ENCODE measurements around the gene PHACTR2. TPM values are rescaled to one million over a fixed set of nuclear protein-coding genes. Genes with fewer than 3 reads are reported as not detected.

Gene PHACTR2
- total and polyA plus RNA-seq, 2 of the 13 experiments (the other 11 are each of a cell fraction or from before 2014, with no cell fraction given): 11.3 to 28.2 TPM

DNA sequence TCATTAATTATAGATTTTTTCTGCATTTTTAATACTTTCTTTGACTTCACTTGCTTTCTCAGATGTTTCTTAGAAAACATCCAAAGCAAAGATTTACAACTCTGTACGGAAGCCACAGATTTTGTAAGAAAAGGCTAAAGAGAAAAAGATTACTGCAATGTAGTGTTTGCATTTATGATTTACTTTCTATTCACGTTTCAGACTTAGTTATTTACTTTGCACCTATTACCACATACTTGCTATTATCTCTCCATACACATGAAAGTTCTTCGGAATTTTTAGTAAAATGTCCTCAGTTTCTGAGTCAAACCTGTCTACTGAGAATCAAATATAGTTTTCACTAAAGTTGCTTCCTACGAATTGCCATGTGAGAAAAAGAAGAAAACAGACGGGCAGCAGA lies 22.2 kb upstream of the PHACTR2 start (continued):
- TF ChIP-seq ZNF512B (CRISPR knock-in tag; IDR thresholded peaks at IDR 0.05; ENCODE audit: borderline replicate concordance) (no peak), POGK (CRISPR knock-in tag; conservative IDR thresholded peaks at IDR 0.05) (no peak), NFE2 (CRISPR knock-in tag; IDR thresholded peaks at IDR 0.05) (no peak), TCF12 (IDR thresholded peaks at IDR 0.05) (no peak), TCF12 (CRISPR knock-in tag; IDR thresholded peaks at IDR 0.05) (no peak), HINFP (CRISPR knock-in tag; IDR thresholded peaks at IDR 0.05; ENCODE audit: low read depth) (no peak), ZSCAN5A (CRISPR knock-in tag; IDR thresholded peaks at IDR 0.05; ENCODE audit: borderline replicate concordance) (no peak), ZNF879 (CRISPR knock-in tag; IDR thresholded peaks at IDR 0.05) (no peak), RFXANK (CRISPR knock-in tag; IDR thresholded peaks at IDR 0.05) (0 out of 2 replicates have a peak, but pooled peaks have one; percentile 13), ZNF775 (CRISPR knock-in tag; IDR thresholded peaks at IDR 0.05; ENCODE audit: borderline replicate concordance) (no peak), HOXA5 (CRISPR knock-in tag; IDR thresholded peaks at IDR 0.05) (no peak), ZFP82 (CRISPR knock-in tag; IDR thresholded peaks at IDR 0.05; ENCODE audit: borderline replicate concordance) (no peak), KAT2B (IDR thresholded peaks at IDR 0.05; ENCODE audit: borderline replicate concordance, low read depth, low read length) (no peak), MAZ (IDR thresholded peaks at IDR 0.05; ENCODE audit: borderline replicate concordance, low read depth, low read length) (no peak), MAZ (CRISPR knock-in tag; IDR thresholded peaks at IDR 0.05; ENCODE audit: low read depth) (no peak)
- TF ChIP-seq, protein P1, sequence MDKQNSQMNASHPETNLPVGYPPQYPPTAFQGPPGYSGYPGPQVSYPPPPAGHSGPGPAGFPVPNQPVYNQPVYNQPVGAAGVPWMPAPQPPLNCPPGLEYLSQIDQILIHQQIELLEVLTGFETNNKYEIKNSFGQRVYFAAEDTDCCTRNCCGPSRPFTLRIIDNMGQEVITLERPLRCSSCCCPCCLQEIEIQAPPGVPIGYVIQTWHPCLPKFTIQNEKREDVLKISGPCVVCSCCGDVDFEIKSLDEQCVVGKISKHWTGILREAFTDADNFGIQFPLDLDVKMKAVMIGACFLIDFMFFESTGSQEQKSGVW (CRISPR knock-in tag; IDR thresholded peaks at IDR 0.05; ENCODE audit: borderline replicate concordance): no peak
- TF ChIP-seq, protein P2, sequence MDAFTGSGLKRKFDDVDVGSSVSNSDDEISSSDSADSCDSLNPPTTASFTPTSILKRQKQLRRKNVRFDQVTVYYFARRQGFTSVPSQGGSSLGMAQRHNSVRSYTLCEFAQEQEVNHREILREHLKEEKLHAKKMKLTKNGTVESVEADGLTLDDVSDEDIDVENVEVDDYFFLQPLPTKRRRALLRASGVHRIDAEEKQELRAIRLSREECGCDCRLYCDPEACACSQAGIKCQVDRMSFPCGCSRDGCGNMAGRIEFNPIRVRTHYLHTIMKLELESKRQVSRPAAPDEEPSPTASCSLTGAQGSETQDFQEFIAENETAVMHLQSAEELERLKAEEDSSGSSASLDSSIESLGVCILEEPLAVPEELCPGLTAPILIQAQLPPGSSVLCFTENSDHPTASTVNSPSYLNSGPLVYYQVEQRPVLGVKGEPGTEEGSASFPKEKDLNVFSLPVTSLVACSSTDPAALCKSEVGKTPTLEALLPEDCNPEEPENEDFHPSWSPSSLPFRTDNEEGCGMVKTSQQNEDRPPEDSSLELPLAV (CRISPR knock-in tag; conservative IDR thresholded peaks at IDR 0.05; ENCODE audit: low read depth): no peak
- TF ChIP-seq, protein P3, sequence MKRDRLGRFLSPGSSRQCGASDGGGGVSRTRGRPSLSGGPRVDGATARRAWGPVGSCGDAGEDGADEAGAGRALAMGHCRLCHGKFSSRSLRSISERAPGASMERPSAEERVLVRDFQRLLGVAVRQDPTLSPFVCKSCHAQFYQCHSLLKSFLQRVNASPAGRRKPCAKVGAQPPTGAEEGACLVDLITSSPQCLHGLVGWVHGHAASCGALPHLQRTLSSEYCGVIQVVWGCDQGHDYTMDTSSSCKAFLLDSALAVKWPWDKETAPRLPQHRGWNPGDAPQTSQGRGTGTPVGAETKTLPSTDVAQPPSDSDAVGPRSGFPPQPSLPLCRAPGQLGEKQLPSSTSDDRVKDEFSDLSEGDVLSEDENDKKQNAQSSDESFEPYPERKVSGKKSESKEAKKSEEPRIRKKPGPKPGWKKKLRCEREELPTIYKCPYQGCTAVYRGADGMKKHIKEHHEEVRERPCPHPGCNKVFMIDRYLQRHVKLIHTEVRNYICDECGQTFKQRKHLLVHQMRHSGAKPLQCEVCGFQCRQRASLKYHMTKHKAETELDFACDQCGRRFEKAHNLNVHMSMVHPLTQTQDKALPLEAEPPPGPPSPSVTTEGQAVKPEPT (CRISPR knock-in tag; IDR thresholded peaks at IDR 0.05; ENCODE audit: low read depth): no peak

Data from HepG2 (cell line).